HepG2 (cell line): Measurements from ENCODE around the gene ABCD1. TPM values are rescaled to one million over a fixed set of nuclear protein-coding genes. Genes with fewer than 3 reads are reported as not detected.

Experiments
- AGO1 ChIP-seq: fragments of 200-400 bp; formaldehyde crosslinking; IDR thresholded peaks from 2 replicates; pipeline ENCODE4 v1.6.1; 2017; ENCODE audit warnings: mild to moderate bottlenecking, low read depth, low read length, moderate library complexity; ENCODE audit not compliant: poor library complexity, severe bottlenecking
- CHD2 ChIP-seq: IDR thresholded peaks from 2 replicates; pipeline ENCODE4 v1.6.1; 2011; ENCODE audit warnings: low read depth, low read length, improper control_type of control experiment
- FOSL1 ChIP-seq: sonication (generic); formaldehyde crosslinking; IDR thresholded peaks from 2 replicates; pipeline ENCODE4 v1.9.0; 2021; ENCODE audit warnings: missing genetic modification reagents, borderline replicate concordance
- JUND ChIP-seq: sonication (generic); formaldehyde crosslinking; IDR thresholded peaks from 2 replicates; pipeline ENCODE4 v1.8.0; 2022; ENCODE audit warnings: mild to moderate bottlenecking, missing genetic modification reagents
- MEF2D ChIP-seq: sonication (generic); formaldehyde crosslinking; IDR thresholded peaks from 2 replicates; pipeline ENCODE4 v1.5.1; 2020; ENCODE audit warnings: mild to moderate bottlenecking, missing genetic modification reagents
- RBFOX2 ChIP-seq: fragments of 200-400 bp; formaldehyde crosslinking; IDR thresholded peaks from 2 replicates; pipeline ENCODE4 v1.6.1; 2017; ENCODE audit warnings: low read depth, mild to moderate bottlenecking, low read length
- SIN3A ChIP-seq: IDR thresholded peaks from 2 replicates; pipeline ENCODE4 v1.6.1; 2011; ENCODE audit warnings: low read depth, mild to moderate bottlenecking, control low read depth, low read length, borderline replicate concordance
- SNAPC2 ChIP-seq: sonication (generic); formaldehyde crosslinking; IDR thresholded peaks from 2 replicates; pipeline ENCODE4 v1.8.1; 2022; ENCODE audit warnings: mild to moderate bottlenecking, missing genetic modification reagents
- ZEB1 ChIP-seq: IDR thresholded peaks from 2 replicates; pipeline ENCODE4 v1.6.1; 2012; ENCODE audit warnings: mild to moderate bottlenecking, low read depth, inconsistent platforms; ENCODE audit not compliant: insufficient replicate concordance
- ZNF512 ChIP-seq: sonication (generic); formaldehyde crosslinking; IDR thresholded peaks from 2 replicates; pipeline ENCODE4 v1.4.0; 2020; ENCODE audit warnings: mild to moderate bottlenecking, missing genetic modification reagents
- ZNF550 ChIP-seq: sonication (generic); formaldehyde crosslinking; IDR thresholded peaks from 2 replicates; pipeline ENCODE4 v1.4.0; 2020; ENCODE audit warnings: mild to moderate bottlenecking, missing genetic modification reagents, borderline replicate concordance
- ZNF687 ChIP-seq: sonication (generic); formaldehyde crosslinking; IDR thresholded peaks from 2 replicates; pipeline ENCODE4 v1.5.1; 2020; ENCODE audit warnings: mild to moderate bottlenecking, missing genetic modification reagents, moderate library complexity
- ZNF747 ChIP-seq: sonication (generic); formaldehyde crosslinking; IDR thresholded peaks from 2 replicates; pipeline ENCODE4 v1.8.1; 2023; ENCODE audit warnings: missing genetic modification reagents, mild to moderate bottlenecking, borderline replicate concordance
- ZNF883 ChIP-seq: sonication (generic); formaldehyde crosslinking; IDR thresholded peaks from 2 replicates; pipeline ENCODE4 v1.5.1; 2020; ENCODE audit warnings: mild to moderate bottlenecking, missing genetic modification reagents; ENCODE audit errors: not compliant biosample characterization
- ZSCAN21 ChIP-seq: sonication (generic); formaldehyde crosslinking; IDR thresholded peaks from 2 replicates; pipeline ENCODE4 v1.8.0; 2022; ENCODE audit warnings: mild to moderate bottlenecking, missing genetic modification reagents, moderate library complexity, borderline replicate concordance
- ZSCAN25 ChIP-seq: sonication (generic); formaldehyde crosslinking; IDR thresholded peaks from 2 replicates; pipeline ENCODE4 v1.8.0; 2022; ENCODE audit warnings: mild to moderate bottlenecking, missing genetic modification reagents
- polyA plus RNA-seq, 8 experiments: library from polyadenylated mRNA; depleted of rRNA in 3 of 8; stranded (reverse) in 7 of 8; unstranded in 1 of 8; fragments of >200 nt; fragmentation: Illumina TruSeq in 4 of 8; extraction: Trizol in 4 of 8; gene quantifications; 2 replicates each; pipeline versions ENCODE4 v1.2.1 to v1.2.3, GENCODE V29; 2011 to 2016; ENCODE audit warnings: low read depth in 4 of 8, missing spikeins in 1 of 8, mixed read lengths in 1 of 8; ENCODE audit not compliant: insufficient read depth in 1 of 8
- total RNA-seq, 5 experiments: library from RNA; depleted of rRNA; stranded (reverse); fragments of >200 nt; fragmentation: Illumina TruSeq; extraction: Trizol; gene quantifications; 2 replicates each; pipeline ENCODE4 v1.2.3, GENCODE V29; 2016; ENCODE audit warnings: low read depth in 1 of 5
- TF ChIP-seq, protein P1 (sequence below): sonication (generic); formaldehyde crosslinking; IDR thresholded peaks from 2 replicates; pipeline ENCODE4 v1.4.0; 2020; ENCODE audit warnings: missing genetic modification reagents
- TF ChIP-seq, protein P2 (sequence below): sonication (generic); formaldehyde crosslinking; IDR thresholded peaks from 2 replicates; pipeline ENCODE4 v1.9.0; 2021; ENCODE audit warnings: missing genetic modification reagents, mild to moderate bottlenecking, borderline replicate concordance

ABCD1 gene
- total and polyA plus RNA-seq, 2 of the 13 experiments (the other 11 are each of a cell fraction or from before 2014, with no cell fraction given) = 11.4 to 15.9 TPM

DNA sequence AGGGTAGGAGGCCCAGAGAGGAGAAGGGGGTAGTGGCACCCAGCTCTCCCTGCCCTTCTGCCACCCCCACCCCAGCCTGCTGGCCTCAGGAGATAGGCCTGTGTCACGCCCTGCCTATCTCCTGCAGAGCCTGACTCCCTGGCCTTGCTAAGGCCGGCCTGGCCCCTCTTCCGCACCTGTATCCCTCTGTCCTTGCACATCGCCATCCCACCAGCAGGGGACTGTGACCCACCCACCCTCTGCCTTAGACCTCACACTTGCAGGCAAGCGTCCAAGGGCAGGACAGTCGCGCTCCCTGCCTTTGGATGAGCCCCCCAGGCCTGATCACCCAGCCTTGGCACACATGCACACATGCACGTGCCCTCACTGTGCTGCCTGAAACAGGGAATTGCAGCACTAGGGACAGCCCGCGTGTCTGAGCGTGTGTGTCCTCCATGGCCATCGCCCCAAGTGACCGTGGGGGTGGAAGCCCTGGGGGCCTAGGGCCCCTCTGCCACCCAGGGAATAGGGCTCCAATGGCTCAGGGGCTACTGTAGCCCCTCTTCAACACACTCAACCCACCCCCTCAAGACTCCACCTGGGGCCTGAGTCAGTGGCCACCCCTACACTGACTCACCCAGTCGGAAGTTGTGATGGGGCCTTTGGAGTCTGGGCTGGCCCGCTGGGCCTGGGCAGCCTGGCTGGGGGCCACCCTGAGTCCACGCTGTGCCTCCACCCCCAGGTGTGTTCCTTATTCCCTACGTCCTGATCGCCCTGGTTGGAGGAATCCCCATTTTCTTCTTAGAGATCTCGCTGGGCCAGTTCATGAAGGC, 34.8 kb upstream of the ABCD1 start (continued):
- TF ChIP-seq JUND (CRISPR knock-in tag) = no peak
- TF ChIP-seq ZNF512 (CRISPR knock-in tag) = no peak
- no peak for TF ChIP-seq ZEB1
- peak; percentile 96 for TF ChIP-seq AGO1
- 0 out of 2 replicates have a peak, but pooled peaks have one; percentile 25 for TF ChIP-seq ZSCAN21 (CRISPR knock-in tag)
- no peak for TF ChIP-seq ZSCAN25
- TF ChIP-seq ZNF747 = no peak
- peak; percentile 69 for TF ChIP-seq RBFOX2
- no peak for TF ChIP-seq ZNF883 (CRISPR knock-in tag)
- no peak for TF ChIP-seq FOSL1
- TF ChIP-seq ZNF550 (CRISPR knock-in tag) = no peak
- no peak for TF ChIP-seq SNAPC2
- TF ChIP-seq, protein P1, sequence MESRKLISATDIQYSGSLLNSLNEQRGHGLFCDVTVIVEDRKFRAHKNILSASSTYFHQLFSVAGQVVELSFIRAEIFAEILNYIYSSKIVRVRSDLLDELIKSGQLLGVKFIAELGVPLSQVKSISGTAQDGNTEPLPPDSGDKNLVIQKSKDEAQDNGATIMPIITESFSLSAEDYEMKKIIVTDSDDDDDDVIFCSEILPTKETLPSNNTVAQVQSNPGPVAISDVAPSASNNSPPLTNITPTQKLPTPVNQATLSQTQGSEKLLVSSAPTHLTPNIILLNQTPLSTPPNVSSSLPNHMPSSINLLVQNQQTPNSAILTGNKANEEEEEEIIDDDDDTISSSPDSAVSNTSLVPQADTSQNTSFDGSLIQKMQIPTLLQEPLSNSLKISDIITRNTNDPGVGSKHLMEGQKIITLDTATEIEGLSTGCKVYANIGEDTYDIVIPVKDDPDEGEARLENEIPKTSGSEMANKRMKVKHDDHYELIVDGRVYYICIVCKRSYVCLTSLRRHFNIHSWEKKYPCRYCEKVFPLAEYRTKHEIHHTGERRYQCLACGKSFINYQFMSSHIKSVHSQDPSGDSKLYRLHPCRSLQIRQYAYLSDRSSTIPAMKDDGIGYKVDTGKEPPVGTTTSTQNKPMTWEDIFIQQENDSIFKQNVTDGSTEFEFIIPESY (CRISPR knock-in tag) = 0 out of 2 replicates have a peak, but pooled peaks have one; percentile 7
- TF ChIP-seq ZNF687 (CRISPR knock-in tag) = peak; percentile 26; the same call in 1 of the 2 replicates
- TF ChIP-seq, protein P2, sequence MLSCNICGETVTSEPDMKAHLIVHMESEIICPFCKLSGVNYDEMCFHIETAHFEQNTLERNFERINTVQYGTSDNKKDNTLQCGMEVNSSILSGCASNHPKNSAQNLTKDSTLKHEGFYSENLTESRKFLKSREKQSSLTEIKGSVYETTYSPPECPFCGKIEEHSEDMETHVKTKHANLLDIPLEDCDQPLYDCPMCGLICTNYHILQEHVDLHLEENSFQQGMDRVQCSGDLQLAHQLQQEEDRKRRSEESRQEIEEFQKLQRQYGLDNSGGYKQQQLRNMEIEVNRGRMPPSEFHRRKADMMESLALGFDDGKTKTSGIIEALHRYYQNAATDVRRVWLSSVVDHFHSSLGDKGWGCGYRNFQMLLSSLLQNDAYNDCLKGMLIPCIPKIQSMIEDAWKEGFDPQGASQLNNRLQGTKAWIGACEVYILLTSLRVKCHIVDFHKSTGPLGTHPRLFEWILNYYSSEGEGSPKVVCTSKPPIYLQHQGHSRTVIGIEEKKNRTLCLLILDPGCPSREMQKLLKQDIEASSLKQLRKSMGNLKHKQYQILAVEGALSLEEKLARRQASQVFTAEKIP (CRISPR knock-in tag) = no peak
- no peak for TF ChIP-seq CHD2
- no peak for TF ChIP-seq SIN3A
- no peak for TF ChIP-seq MEF2D (CRISPR knock-in tag)
